ENCODE data around the gene RUNDC3A. TPM values are rescaled to one million over a fixed set of nuclear protein-coding genes. Genes with fewer than 3 reads are reported as not detected.

Gene RUNDC3A
- total and polyA plus RNA-seq, 4 experiments from 2014 or later = 0.19 to 0.28 TPM; not detected in 2

GRCh38 chr17:44352828-44353671 is 44.6 kb downstream of the RUNDC3A start:
- no peak for DNase-seq
- Mint-ChIP-seq H3K36me3 (peaks cover 3 to 4% of the 10 kb centered on the region in 2 donors), H3K4me1 (peaks cover 3 to 10% (median 6%) of the 10 kb centered on the region in 4 donors), H3K9me3 (no peaks in the 10 kb centered on the region), H3K27me3 (no peaks in the 10 kb centered on the region), H3K27ac (no peak overlapping the region), H3K4me3 (peak overlapping the region; percentile 66 to 81 (median 72))
- intact Hi-C loops (cut with micrococcal nuclease) = no loop called here
- Histone ChIP-seq H3K4me1 (ENCODE audit: insufficient read depth, low read length) (no peaks in the 10 kb centered on the region), H3K36me3 (ENCODE audit: insufficient read depth, low read length) (no peaks in the 10 kb centered on the region), H3K4me3 (ENCODE audit: low read length in 2 of 2) (no peak overlapping the region), H3K9me3 (ENCODE audit: control insufficient read depth in 1 of 2, low read length in 2 of 2) (no peaks in the 10 kb centered on the region), H3K27me3 (ENCODE audit: insufficient read depth, low read length) (no peaks in the 10 kb centered on the region), H3K27ac (ENCODE audit: low read depth, low read length) (no peak overlapping the region)
- POLR2A ChIA-PET (ENCODE audit: partially characterized antibody) = interaction anchor here (0.6 to 2.4 kb wide), 10 partner anchors 8 to 337 kb away, joined by 3 to 12 read pairs (median 6); partner anchors contain the start of genes GRN, SLC25A39, TMUB2 and UBTF
- CTCF ChIA-PET (ENCODE audit: partially characterized antibody) = interaction anchor here (1.0 to 4.9 kb wide), 5 partner anchors 9 to 410 kb away, joined by 3 to 26 read pairs (median 4); partner anchors contain the start of gene FAM171A2

- Histone ChIP-seq H3K36me3 (ENCODE audit: insufficient read depth, low read length) (no peaks in the 10 kb centered on the region), H3K4me1 (ENCODE audit: insufficient read depth, low read length) (no peaks in the 10 kb centered on the region), H3K4me3 (ENCODE audit: low read length in 2 of 2) (no peak overlapping the region), H3K9me3 (ENCODE audit: control insufficient read depth in 1 of 2, low read length in 2 of 2) (no peaks in the 10 kb centered on the region), H3K27ac (ENCODE audit: low read depth, low read length) (no peak overlapping the region), H3K27me3 (ENCODE audit: insufficient read depth, low read length) (no peaks in the 10 kb centered on the region)
- ChIA-PET POLR2A (ENCODE audit: partially characterized antibody) (interaction anchor here (0.6 to 2.4 kb wide), 12 partner anchors 9 to 338 kb away, joined by 3 to 12 read pairs (median 7); partner anchors contain the start of genes ATXN7L3, FAM171A2, GRN and LSM12), CTCF (ENCODE audit: partially characterized antibody) (interaction anchor here (0.7 to 4.9 kb wide), 10 partner anchors 8 to 411 kb away, joined by 3 to 26 read pairs (median 4); partner anchors contain the start of genes FAM171A2 and GRN)
- intact Hi-C loops (cut with micrococcal nuclease) = no loop called here
- no peak overlapping the region for H3K27ac Mint-ChIP-seq
- DNase-seq = peak in 4 of 5 donors; percentile 17 to 52 (median 25)
- peaks cover 2 to 10% (median 4%) of the 10 kb centered on the region in 4 donors for H3K4me1 Mint-ChIP-seq
- H3K27me3 Mint-ChIP-seq = no peaks in the 10 kb centered on the region
- H3K4me3 Mint-ChIP-seq = peak overlapping the region; percentile 39 to 74 (median 60)
- H3K36me3 Mint-ChIP-seq = peaks cover 3 to 4% of the 10 kb centered on the region in 2 donors
- H3K9me3 Mint-ChIP-seq = no peaks in the 10 kb centered on the region
Measured at GRCh38 chr17:44353672-44354331, 45.4 kb downstream of the RUNDC3A start.

DNA sequence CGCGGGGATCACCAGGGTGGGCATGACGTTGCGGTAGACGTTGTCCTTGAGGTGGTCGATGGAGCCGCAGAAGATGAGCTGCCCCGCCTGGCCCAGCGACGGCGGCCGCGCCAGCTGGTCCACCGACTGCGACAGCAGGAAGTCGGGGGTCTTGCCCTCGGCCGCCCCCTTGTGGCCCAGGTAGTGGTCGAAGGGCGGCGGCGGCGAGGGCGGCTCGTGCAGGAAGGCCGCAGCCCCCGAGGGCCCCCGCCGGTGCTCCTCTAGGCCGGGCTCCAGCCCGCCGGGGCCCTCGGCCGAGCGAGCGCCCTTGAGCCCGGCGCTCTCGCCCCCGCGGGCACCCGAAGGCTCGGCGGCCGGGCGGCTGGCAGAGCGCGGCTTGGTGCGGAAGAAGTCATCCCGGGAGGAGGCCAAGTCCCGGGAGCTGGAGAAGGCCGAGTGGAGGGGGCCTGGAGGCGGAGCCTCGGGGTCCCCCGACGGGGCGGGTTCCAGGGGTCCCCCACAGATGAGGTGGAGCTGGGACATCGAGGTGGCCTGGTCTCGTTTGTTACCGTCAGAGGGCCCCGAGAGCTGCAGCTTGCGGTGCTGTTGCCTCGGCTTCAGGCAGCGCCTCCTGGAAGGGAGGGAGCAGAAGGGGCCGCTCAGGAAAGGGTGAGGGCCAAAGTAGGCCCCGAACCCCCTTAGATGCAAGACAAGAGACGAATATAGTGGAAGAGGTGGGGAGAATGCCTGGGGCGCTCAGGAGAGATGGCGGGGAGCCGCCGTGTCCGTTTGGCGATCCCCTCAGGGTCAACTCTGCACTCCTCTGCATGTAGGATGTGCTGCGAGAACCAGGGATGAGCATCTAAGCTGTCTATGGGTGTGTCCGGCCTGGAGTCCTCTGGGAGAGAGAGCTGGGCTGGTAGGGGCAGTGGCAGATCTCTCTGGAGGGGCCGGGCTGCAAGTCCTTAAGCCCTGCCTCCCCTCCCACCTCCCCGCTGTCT is 46.5 kb downstream of the RUNDC3A start:
- Histone ChIP-seq H3K4me3 (ENCODE audit: low read length in 2 of 2) (no peak overlapping the region), H3K27ac (ENCODE audit: low read depth, low read length) (no peak overlapping the region), H3K4me1 (ENCODE audit: insufficient read depth, low read length) (no peaks in the 10 kb centered on the region), H3K36me3 (ENCODE audit: insufficient read depth, low read length) (no peaks in the 10 kb centered on the region), H3K27me3 (ENCODE audit: insufficient read depth, low read length) (no peaks in the 10 kb centered on the region), H3K9me3 (ENCODE audit: control insufficient read depth in 1 of 2, low read length in 2 of 2) (no peaks in the 10 kb centered on the region)
- intact Hi-C loops (cut with micrococcal nuclease) = no loop called here
- Mint-ChIP-seq H3K4me3 (peak overlapping the region; percentile 35 to 79 (median 60)), H3K9me3 (no peaks in the 10 kb centered on the region), H3K4me1 (peaks cover 6 to 10% (median 8%) of the 10 kb centered on the region in 4 donors), H3K36me3 (peaks cover 0 to 3% of the 10 kb centered on the region in 2 donors), H3K27ac (peak overlapping the region in 2 of 7 donors; percentile 19 to 63), H3K27me3 (no peaks in the 10 kb centered on the region)
- DNase-seq = peak in 4 of 5 donors; percentile 46 to 52 (median 48)
- CTCF ChIA-PET (ENCODE audit: partially characterized antibody) = interaction anchor here (0.5 to 4.9 kb wide), 10 partner anchors 8 to 708 kb away, joined by 3 to 26 read pairs (median 4); partner anchors contain the start of genes FAM171A2 and GRN
- POLR2A ChIA-PET (ENCODE audit: partially characterized antibody) = interaction anchor here (1.2 to 2.4 kb wide), 7 partner anchors 8 to 288 kb away, joined by 3 to 12 read pairs (median 10); partner anchors contain the start of genes ATXN7L3, FAM171A2, GRN and LSM12

DNA sequence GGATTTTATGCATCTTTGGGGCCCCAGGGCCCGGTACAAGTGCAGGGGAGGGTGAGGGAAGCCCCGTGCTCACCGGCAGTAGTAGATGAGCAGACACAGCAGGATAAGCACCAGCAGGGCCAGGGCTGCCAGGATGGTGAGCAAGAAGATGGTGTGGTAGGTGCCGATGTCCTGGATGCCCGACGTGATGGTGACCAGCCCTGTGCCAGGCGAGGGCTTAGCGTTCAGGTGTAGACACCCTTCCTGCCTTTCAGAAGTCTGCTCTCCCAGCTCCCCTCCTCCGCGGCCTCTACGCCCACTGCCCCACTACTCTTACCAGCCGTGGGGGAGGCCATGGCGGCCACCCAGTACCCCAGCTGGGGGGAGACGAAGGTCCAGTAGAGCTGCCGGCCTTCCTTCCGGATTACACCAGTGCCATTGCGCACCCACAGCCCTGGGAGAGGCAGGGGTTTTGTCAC is 47.3 kb downstream of the RUNDC3A start:
- Histone ChIP-seq H3K27me3 (ENCODE audit: insufficient read depth, low read length) (no peaks in the 10 kb centered on the region), H3K27ac (ENCODE audit: low read depth, low read length) (no peak overlapping the region), H3K4me3 (ENCODE audit: low read length in 2 of 2) (no peak overlapping the region), H3K4me1 (ENCODE audit: insufficient read depth, low read length) (no peaks in the 10 kb centered on the region), H3K36me3 (ENCODE audit: insufficient read depth, low read length) (no peaks in the 10 kb centered on the region), H3K9me3 (ENCODE audit: control insufficient read depth in 1 of 2, low read length in 2 of 2) (no peaks in the 10 kb centered on the region)
- Mint-ChIP-seq H3K27ac (peak overlapping the region in 2 of 7 donors; percentile 19 to 63), H3K27me3 (peaks cover 0 to 2% of the 10 kb centered on the region in 2 donors), H3K4me3 (peak overlapping the region in 2 of 8 donors; percentile 2 to 46), H3K36me3 (peaks cover 0 to 3% of the 10 kb centered on the region in 2 donors), H3K9me3 (no peaks in the 10 kb centered on the region), H3K4me1 (peaks cover 5 to 8% (median 7%) of the 10 kb centered on the region in 4 donors)
- POLR2A ChIA-PET (ENCODE audit: partially characterized antibody) = interaction anchor here (1.8 kb wide), 1 partner anchor 7 kb away, joined by 11 read pairs; the partner anchor contains the start of gene FAM171A2
- no peak for DNase-seq
- CTCF ChIA-PET (ENCODE audit: partially characterized antibody) = interaction anchor here (0.5 to 1.4 kb wide), 2 partner anchors 12 to 708 kb away, joined by 3 to 4 read pairs; no protein-coding TSS in a partner anchor
- intact Hi-C loops (cut with micrococcal nuclease) = no loop called here

DNA sequence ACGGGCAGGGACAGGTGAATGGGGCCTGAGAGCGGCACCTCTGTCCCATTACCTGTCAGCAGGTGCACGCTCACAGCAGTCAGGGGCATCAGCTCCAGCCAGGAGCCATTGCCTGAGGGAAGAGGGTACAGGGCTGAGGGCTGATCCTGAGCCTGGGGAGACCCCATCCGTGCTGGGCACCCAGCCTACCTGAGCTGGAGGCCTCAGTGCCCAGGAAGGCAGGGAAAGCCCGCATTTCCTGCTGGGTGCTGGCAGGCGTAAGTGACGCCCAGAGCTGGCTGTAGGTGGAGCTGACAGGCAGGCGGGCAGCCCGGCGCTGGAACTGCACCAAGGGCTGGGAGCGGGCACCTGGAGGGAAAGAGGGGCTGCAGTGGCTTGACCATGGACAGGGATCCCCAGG is 47.8 kb downstream of the RUNDC3A start:
- H3K36me3 ChIP-seq (ENCODE audit: insufficient read depth, low read length) = no peaks in the 10 kb centered on the region
- ChIA-PET POLR2A (ENCODE audit: partially characterized antibody) (no interaction called here), CTCF (ENCODE audit: partially characterized antibody) (no interaction called here)
- Mint-ChIP-seq H3K9me3 (no peaks in the 10 kb centered on the region), H3K27ac (no peak overlapping the region), H3K4me3 (no peak overlapping the region), H3K36me3 (peaks cover 0 to 3% of the 10 kb centered on the region in 2 donors), H3K4me1 (peaks cover 5 to 8% (median 5%) of the 10 kb centered on the region in 4 donors), H3K27me3 (peaks cover 0 to 2% of the 10 kb centered on the region in 2 donors)
- H3K4me1 ChIP-seq (ENCODE audit: insufficient read depth, low read length) = no peaks in the 10 kb centered on the region
- no peaks in the 10 kb centered on the region for H3K27me3 ChIP-seq (ENCODE audit: insufficient read depth, low read length)
- no peak for DNase-seq
- intact Hi-C loops (cut with micrococcal nuclease) = no loop called here
- no peak overlapping the region for H3K27ac ChIP-seq (ENCODE audit: low read depth, low read length)
- H3K4me3 ChIP-seq (ENCODE audit: low read length in 2 of 2) = no peak overlapping the region
- no peaks in the 10 kb centered on the region for H3K9me3 ChIP-seq (ENCODE audit: control insufficient read depth in 1 of 2, low read length in 2 of 2)

DNA sequence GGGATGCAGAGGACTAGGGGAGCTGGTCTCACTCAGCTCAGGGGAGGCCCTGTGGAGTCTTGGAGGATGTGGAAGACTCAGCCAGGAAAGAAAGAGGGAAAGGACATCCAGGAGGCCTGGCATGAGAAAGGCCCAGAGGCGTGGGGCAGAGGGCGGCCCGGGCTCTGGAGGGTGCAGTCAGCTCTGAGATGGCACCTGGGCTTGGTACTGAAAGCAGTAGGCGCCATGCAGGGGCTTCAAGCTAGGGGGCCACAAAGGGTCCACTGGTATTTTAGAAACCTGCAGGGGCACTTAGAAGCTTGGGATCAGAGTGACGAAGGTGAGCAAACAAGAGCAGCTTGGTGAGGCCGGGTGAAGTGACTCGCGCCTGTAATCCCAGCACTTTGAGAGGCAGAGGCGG is 49.7 kb downstream of the RUNDC3A start:
- no peaks in the 10 kb centered on the region for H3K9me3 ChIP-seq (ENCODE audit: control insufficient read depth in 1 of 2, low read length in 2 of 2)
- no peak overlapping the region for H3K27ac Mint-ChIP-seq
- H3K27me3 Mint-ChIP-seq = peaks cover 0 to 2% of the 10 kb centered on the region in 2 donors
- H3K4me1 ChIP-seq (ENCODE audit: insufficient read depth, low read length) = no peaks in the 10 kb centered on the region
- H3K27me3 ChIP-seq (ENCODE audit: insufficient read depth, low read length) = peaks cover 3% of the 10 kb centered on the region
- H3K4me1 Mint-ChIP-seq = peaks cover 2 to 8% (median 3%) of the 10 kb centered on the region in 4 donors
- no peak overlapping the region for H3K27ac ChIP-seq (ENCODE audit: low read depth, low read length)
- H3K4me3 ChIP-seq (ENCODE audit: low read length in 2 of 2) = no peak overlapping the region
- H3K36me3 ChIP-seq (ENCODE audit: insufficient read depth, low read length) = no peaks in the 10 kb centered on the region
- ChIA-PET POLR2A (ENCODE audit: partially characterized antibody) (interaction anchor here (0.9 kb wide), 1 partner anchor 12 kb away, joined by 3 read pairs; no protein-coding TSS in a partner anchor), CTCF (ENCODE audit: partially characterized antibody) (interaction anchor here (0.5 to 1.9 kb wide), 7 partner anchors 8 to 1863 kb away, joined by 3 to 9 read pairs (median 5); partner anchors contain the start of gene GRN)
- no peaks in the 10 kb centered on the region for H3K36me3 Mint-ChIP-seq
- intact Hi-C loops (cut with micrococcal nuclease) = no loop called here
- H3K9me3 Mint-ChIP-seq = no peaks in the 10 kb centered on the region
- H3K4me3 Mint-ChIP-seq = no peak overlapping the region
- DNase-seq = no peak
